KMS-11 (cell line): Measurements from ENCODE around the gene SAMD5.

Experiments used
- H2AFZ ChIP-seq: fragments of 200-600 bp; sonication (generic); 2 replicates; pipeline ENCODE4 v1.6.1; 2016; ENCODE audit warnings: antibody characterized with exemption, mixed run types, low read depth
- H3K27ac ChIP-seq: fragments of 200-600 bp; sonication (generic); 2 replicates; pipeline ENCODE4 v1.6.1; 2016; ENCODE audit warnings: mild to moderate bottlenecking, mixed run types
- H3K27me3 ChIP-seq: fragments of 200-600 bp; sonication (generic); 2 replicates; pipeline ENCODE4 v1.6.1; 2017; ENCODE audit warnings: mild to moderate bottlenecking, low read depth, mixed run types, moderate library complexity; ENCODE audit not compliant: insufficient read depth
- H3K36me3 ChIP-seq: fragments of 200-600 bp; sonication (generic); 2 replicates; pipeline ENCODE4 v1.6.1; 2017; ENCODE audit warnings: mild to moderate bottlenecking, mixed run types; ENCODE audit not compliant: insufficient read depth
- H3K4me1 ChIP-seq: fragments of 200-600 bp; sonication (generic); 2 replicates; pipeline ENCODE4 v1.6.1; 2016; ENCODE audit warnings: mild to moderate bottlenecking, low read depth, mixed run types; ENCODE audit not compliant: poor library complexity, severe bottlenecking
- H3K4me2 ChIP-seq: fragments of 200-600 bp; sonication (generic); 2 replicates; pipeline ENCODE4 v1.7.0; 2016; ENCODE audit warnings: mild to moderate bottlenecking, mixed run types
- H3K4me3 ChIP-seq: fragments of 200-600 bp; sonication (generic); IDR thresholded peaks from 2 replicates; pipeline ENCODE4 v1.6.1; 2017; ENCODE audit warnings: low read depth, low read length, mixed read lengths; ENCODE audit not compliant: insufficient read depth
- H3K79me2 ChIP-seq: fragments of 200-600 bp; sonication (generic); 2 replicates; pipeline ENCODE4 v1.6.1; 2016; ENCODE audit warnings: low read depth, mixed run types; ENCODE audit not compliant: insufficient read depth
- H3K9ac ChIP-seq: fragments of 200-600 bp; sonication (generic); 2 replicates; pipeline ENCODE4 v1.6.1; 2016; ENCODE audit warnings: mild to moderate bottlenecking, mixed run types
- H4K20me1 ChIP-seq: fragments of 200-600 bp; sonication (generic); 2 replicates; pipeline ENCODE4 v1.6.1; 2016; ENCODE audit warnings: mild to moderate bottlenecking, mixed run types; ENCODE audit not compliant: insufficient read depth
- CTCF ChIP-seq: fragments of 200-600 bp; sonication (generic); conservative IDR thresholded peaks from 2 replicates; pipeline ENCODE4 v1.6.1; 2017; ENCODE audit warnings: low read depth, mild to moderate bottlenecking, antibody characterized with exemption, low read length, moderate library complexity, mixed read lengths

Gene SAMD5

DNA sequence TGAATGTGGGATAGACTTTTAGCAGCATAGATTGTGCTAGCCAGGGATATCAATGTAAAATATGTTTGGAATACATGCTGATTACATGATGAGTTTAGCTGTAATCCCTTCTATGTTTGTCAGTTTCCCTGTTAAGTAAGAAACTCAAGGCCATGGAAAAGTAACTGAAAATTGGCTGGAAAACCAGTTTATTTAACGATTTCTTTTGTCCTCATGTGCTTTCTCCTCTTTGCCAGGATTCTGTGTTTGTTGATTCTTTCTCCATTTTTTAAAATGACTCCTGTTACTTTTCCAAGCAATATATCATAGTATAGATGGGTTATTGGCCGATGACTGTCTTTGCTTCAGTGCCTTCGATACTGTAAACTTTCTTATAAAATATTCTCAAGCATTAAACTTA lies 87.5 kb downstream of the SAMD5 start:
- Histone ChIP-seq H3K4me1 (no peaks in the 10 kb centered on the region), H3K27me3 (no peaks in the 10 kb centered on the region), H4K20me1 (no peaks in the 10 kb centered on the region), H3K36me3 (no peaks in the 10 kb centered on the region), H3K9ac (no peak overlapping the region), H2AFZ (no peak overlapping the region), H3K4me3 (no peak overlapping the region), H3K27ac (no peak overlapping the region), H3K4me2 (no peak overlapping the region), H3K79me2 (no peaks in the 10 kb centered on the region)
- no peak for TF ChIP-seq CTCF

DNA sequence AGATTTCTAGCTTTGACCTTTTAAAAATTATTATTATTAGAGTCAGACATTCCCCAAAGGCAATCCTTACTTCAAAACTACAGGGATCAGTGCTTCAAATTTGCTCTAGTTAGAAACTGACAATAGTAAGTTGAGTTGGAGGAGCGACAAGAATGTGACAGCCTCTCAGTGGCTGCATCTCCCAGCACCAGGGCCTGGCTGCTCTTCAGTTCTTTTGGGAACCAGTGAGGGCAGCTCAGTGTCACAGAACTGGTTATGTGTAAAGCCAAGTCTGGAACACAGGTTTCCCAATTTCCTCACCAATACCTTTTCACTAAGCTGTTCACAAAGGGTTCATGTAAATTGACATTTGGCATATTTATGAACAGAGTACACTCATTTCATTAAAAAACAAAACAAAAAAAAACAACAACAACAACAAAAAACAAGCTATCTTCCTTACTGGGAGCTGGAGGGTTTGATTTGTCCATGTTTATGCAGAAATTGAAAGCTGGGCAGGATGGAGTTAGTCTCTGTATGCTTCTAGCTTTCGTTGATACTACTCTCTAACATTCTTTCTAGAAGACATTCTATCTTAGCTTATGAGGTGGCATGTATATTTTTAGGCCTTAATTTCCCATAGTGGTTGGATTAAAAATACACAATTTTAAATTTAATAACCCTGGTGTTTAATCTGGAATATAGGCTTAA lies 95.0 kb downstream of the SAMD5 start:
- H3K4me2 ChIP-seq = no peak overlapping the region
- no peaks in the 10 kb centered on the region for H3K4me1 ChIP-seq
- no peak overlapping the region for H2AFZ ChIP-seq
- no peak overlapping the region for H3K4me3 ChIP-seq
- no peak overlapping the region for H3K27ac ChIP-seq
- no peaks in the 10 kb centered on the region for H3K79me2 ChIP-seq
- H3K27me3 ChIP-seq = no peaks in the 10 kb centered on the region
- no peaks in the 10 kb centered on the region for H4K20me1 ChIP-seq
- H3K36me3 ChIP-seq = no peaks in the 10 kb centered on the region
- no peak for TF ChIP-seq CTCF
- H3K9ac ChIP-seq = no peak overlapping the region

GRCh38 chr6:147604373-147604772 lies 95.9 kb downstream of the SAMD5 start:
- H3K4me1 ChIP-seq = no peaks in the 10 kb centered on the region
- no peaks in the 10 kb centered on the region for H3K79me2 ChIP-seq
- H3K4me3 ChIP-seq = no peak overlapping the region
- no peak overlapping the region for H3K9ac ChIP-seq
- no peak overlapping the region for H3K27ac ChIP-seq
- H2AFZ ChIP-seq = no peak overlapping the region
- TF ChIP-seq CTCF = no peak
- H3K36me3 ChIP-seq = no peaks in the 10 kb centered on the region
- no peak overlapping the region for H3K4me2 ChIP-seq
- H4K20me1 ChIP-seq = no peaks in the 10 kb centered on the region
- no peaks in the 10 kb centered on the region for H3K27me3 ChIP-seq

DNA sequence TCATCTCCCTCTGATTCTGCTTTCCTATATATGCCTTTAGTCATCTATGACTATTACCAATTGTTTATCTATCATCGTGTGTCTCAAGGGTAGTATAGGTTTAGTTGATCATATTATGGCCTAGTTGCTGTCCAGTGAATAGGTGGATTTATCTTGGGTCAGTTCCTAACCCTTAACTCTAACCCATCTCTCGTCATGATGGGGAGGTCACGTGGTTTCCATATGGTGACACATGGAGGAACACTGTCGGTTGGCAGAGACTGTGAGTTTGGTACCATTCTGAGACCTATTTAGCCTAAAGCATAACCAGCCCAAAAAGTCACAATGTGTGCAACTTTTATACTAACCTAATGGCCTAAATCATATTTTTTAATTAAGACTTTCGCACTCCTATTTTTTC lies 103.5 kb downstream of the SAMD5 start:
- Histone ChIP-seq H3K36me3 (no peaks in the 10 kb centered on the region), H3K4me3 (no peak overlapping the region), H4K20me1 (no peaks in the 10 kb centered on the region), H3K27me3 (no peaks in the 10 kb centered on the region), H2AFZ (no peak overlapping the region), H3K9ac (no peak overlapping the region), H3K4me1 (no peaks in the 10 kb centered on the region), H3K79me2 (no peaks in the 10 kb centered on the region), H3K27ac (no peak overlapping the region), H3K4me2 (no peak overlapping the region)
- TF ChIP-seq CTCF = no peak
